MV-4-11 (cell line): ENCODE data around the gene AP1B1.
"Not testable (repeated sequence)": the region's sequence is repeated elsewhere in the genome, so short reads cannot be mapped to it uniquely, and the experiment has no call there.

ENCODE experiments used
- DNase-seq: peaks from one replicate; lab custom pipeline; 2025; lab: John Stamatoyannopoulos, UW

Gene AP1B1

DNA sequence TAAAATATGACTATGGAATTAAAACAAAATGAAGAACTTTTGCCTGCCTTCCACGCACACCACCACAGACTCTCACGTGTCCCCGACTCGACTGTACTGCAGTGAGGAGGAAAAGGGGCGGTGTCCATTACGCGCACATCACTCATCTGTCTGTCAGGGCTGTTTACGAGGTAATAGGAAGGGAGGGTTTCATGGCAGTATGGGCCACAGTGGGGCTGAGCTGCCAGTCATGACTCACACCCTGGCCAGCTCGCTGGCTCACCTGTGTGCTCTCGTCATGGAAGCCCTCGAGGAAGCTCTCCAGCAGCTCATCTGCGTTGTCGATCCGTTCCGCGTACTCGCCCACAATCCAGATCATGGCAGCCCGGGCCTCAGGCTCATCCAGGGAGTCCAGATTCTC is 39.4 kb downstream of the AP1B1 start:
- DNase-seq, result no peak

DNA sequence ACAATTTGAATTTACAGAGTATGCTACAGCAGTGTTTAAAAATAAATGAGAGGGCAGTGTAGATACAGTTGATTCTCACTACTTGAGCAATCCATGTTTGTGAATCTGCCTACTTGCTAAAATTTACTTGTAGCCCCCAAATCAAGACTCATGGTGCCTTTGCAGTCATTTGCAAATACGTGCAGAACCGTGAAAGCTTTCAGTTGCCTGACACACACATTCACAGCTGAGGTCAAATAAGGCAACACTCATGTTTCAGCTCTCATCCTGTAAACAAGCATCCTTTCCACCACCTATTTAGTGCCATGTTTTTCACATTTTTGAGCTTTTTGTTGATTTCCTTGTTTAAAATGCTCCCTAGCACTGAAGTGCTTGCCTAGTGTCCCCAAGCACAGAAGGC is 40.3 kb downstream of the AP1B1 start:
- no peak for DNase-seq

DNA sequence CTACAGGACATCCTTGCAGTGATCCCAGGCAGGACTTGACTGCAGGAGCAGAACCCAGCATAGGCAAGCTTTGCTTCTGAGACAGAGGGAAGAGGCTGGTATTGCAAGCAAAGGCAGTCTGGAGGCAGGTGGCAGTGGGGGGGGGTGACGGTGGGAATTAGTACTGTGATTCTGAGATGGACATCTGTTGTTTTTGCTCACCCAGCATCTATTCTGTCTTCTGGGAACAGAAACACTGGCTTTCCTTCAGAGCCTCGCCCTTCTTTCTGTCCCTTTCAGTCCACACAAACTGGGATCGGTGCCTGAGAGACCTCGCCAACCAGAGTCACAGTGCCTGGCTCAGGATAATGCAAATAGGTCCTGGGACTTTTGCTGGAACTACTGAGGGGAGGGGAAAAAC is 41.7 kb downstream of the AP1B1 start:
- no peak for DNase-seq

DNA sequence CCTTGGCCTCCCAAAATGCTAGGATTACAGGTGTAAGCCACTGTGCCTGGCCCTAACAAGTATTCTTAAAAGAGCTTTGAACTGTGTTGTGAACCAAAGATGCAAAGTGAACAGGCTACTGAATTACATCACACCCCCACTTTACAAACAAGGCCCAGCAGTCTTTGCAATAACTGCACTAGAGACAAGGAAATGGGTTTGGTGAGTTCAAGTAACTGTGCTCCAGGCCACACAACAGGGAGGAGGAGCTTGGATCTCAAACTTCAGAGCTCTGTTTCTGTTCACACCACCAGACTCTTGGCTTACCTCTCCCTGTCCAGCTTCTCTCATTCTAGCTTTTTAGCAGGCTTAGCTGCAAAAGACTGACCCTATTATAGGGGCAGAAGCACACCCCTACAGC is 42.4 kb downstream of the AP1B1 start:
- DNase-seq, result no peak

DNA sequence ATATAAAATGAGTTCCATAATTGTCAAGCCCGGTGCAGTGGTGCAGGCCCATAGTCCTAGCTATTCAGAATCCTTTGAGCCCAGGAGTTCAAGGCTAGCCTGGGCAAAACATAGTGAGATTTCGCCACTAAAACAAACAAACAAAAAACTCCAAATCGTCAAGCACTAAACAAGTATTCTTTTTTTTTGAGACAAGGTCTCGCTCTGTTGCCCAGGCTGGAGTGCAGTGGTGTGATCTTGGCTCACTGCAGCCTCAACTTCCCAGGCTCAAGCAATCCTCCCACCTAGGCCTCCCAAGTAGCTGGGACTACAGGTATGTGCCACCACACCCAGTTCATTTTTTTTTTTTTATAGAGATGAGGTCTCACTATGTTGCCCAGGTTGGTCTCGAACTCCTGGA is 43.5 kb downstream of the AP1B1 start:
- not testable (repeated sequence) for DNase-seq

DNA sequence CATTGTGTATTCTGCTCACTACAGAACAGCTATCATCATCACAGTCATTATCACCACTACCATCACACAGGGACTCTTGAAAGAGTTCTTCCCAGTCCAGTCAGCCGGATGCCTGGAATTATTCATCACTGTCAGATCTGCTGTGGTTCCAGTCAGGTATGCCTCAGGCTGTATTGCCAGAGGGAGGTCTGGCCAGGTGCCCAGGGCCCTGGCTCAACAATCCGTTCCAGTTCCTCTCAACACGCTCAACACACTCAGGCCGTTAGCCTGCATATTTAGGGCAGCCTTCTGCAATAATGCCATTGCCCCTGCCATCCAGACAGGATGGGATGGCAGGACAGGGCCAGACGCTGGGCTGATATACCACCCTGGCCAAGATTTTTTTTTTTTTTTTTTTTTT is 44.2 kb downstream of the AP1B1 start:
- no peak for DNase-seq

DNA sequence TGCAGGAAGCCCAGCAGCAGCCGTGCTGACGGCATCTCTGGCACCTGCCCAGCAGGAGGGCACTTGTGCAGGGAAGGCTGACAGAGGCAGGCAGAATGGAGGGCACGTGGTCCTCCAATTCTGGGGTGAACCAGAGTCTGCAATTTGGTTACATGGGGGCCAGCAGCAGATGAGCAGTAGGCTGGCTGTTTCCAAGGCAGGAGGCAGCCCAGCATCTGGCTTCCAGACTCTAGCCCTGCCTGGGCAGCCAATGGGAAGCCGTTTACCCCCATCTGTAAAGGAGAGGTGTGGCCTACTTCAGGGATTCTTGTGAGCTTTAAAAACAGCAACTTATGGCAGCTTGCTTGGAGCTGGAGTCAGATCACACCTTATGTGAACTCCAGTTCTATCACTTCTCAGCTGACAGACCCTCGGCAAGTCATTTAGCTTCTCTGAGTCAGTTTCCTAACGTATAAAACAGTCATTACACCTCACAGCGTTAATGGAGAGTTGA is 45.0 kb downstream of the AP1B1 start:
- DNase-seq, result no peak

DNA sequence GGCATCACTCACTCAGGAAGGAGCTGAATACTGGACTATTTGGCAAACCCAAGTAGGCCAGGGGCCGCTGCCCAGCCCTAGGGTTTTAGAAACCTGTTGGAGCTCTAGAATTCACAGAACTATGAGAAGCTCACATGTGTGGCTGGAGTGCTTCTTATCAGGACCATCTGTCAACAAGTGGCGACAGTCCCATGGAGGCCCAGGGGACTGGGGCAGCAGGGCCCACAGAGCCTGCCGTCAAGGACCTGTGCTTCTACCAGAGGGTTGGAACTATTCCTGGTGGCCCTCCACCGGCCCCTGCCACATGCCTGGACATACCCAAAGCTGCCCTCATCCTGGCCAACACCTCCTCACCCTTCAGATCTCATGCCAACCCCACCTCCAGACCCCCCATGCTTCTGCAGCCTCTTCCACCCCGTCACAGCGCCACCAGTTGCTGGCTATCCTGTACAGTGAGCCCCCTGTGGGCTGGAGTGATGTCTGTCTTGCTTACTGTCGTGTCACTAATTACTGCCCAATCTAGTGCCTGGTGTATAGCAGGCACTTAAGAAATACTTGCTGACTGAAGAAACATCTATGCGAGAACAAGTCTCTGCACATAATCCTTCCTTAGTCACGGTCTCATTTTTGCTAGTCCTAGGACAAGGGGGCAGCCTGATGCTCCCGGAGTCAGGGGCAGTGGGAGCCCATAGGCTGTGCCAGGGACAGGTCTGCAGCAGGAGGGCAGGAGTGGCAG is 45.6 kb downstream of the AP1B1 start:
- no peak for DNase-seq

DNA sequence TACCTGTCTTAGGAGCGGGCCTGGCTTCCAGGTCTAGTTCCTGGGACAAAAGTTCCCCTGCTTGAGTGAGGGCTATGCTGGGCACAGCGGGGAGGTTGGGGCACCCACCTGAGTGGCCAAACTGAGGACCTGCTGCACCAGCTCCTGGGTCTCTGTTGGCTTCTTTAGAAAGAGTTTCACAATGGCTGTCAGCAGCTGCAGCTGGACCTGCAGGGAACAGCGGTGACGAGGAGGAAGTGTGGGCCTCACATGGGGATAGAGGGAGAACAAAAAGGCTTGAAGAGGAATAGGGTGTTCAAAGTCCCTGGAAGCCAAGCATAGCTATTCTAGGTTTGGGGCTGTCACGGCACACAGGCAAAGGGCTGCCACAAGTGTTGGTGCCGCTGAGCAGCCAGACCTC is 46.2 kb downstream of the AP1B1 start:
- DNase-seq, result peak; percentile 46

DNA sequence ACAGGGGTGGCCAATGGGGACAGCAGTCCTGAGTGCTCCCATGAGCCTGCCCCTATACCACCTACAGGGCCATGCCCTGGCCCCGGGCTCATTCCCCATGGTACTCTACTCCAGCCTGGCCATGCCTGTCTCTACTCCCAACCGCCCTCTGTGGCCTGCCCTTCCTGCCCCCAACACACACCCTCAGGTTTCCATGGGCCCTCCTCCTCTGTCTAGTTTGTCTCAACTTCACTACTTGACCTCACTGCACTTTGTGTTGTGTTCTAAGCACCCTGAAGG is 46.6 kb downstream of the AP1B1 start:
- no peak for DNase-seq

DNA sequence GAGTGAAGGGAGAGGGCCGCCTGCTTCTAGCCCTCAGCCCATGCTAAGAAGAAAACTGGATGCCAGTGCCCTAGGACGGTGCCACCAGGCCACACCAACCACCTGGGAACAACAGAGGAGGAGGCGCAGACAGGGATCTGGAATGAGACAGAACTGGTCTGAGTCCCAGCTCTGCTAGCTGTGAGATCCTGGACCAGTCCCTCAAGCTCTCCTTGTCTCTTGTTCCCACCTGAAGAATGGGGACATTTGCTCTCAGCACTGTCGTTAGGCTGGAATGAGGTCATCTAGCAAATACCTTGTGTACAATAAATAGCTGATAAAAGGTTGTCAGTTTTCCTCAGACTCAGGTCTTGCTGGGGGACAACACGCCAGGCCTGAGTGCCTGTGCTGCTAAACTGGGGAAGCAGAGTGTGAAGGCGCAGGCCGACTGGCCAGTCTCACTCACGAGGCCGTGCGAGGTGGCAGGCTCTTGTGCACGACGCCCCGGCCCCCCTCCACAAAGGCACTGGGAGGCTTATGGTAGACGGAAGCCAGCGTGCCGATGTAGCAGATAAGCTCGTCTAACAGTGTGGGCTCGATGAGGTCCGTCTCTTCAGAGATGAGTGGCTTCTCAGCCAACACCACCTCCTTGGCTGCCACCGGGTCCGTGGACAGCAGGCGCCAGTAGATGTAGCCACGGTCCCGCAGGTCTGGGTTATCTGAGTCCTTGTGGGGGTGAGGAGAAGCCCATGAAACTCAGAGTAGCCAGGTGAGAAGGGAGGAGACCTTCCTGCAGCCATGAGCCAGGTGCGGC is 47.1 kb downstream of the AP1B1 start:
- DNase-seq, result no peak

DNA sequence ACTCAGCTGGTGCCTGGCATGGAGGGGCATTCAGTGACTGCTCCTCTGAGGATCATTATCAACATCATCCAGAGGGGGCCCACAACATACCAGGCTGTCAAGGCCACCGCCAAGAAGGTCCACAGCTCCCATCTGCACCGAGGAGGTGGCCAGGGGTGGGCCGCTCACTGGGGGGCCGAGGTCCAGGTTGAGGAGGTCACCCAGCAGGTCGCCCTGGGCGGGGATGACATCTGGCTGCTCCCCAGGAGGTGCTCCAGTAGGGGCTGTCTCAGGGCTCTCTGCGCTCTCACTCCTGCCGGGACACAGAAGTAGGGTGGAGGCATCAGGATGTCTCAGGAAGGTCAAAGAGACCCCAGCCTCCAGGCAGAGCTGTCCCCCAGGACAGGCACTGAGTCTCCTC is 47.8 kb downstream of the AP1B1 start:
- DNase-seq, result no peak

DNA sequence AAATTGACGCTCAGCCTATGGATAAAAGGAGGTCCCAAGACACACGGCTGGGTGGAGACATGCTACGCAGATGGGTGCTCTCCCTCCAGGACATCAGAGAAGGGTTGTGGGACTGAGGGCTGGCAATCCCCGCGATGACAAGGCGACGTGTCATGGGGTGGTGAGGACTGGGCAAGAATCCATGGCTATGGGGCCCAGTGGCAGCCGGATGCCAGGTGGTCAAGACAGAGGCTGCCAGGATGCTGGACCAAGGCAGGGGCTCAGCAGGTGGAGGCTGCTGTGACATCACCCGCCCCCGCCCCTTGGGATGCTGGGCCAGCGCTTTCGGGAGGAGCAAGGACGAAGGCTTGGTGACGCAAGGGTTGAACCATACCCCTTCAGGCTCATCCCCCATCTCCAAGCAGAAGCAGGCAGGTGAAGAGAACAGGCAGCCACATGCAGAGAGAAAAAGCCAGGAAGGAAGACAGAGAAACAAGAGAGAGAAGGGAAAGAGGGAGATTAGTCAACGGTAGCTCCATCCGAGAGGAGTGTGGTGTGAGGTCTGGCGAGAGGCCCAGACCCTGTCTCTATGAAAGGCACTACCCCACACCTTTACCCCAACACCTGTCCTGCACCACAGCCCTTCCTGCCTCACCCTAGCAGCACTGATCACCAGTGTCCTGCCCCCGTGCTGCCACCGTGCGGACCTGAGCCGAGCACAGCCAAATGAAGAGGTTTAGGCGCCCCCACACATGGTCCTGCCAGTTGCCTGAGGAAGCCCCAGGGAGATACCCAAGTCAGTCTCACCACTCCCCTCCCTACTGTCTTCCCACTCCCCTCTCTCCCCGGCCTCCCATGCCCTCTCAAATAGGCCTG is 48.8 kb downstream of the AP1B1 start:
- no peak for DNase-seq

DNA sequence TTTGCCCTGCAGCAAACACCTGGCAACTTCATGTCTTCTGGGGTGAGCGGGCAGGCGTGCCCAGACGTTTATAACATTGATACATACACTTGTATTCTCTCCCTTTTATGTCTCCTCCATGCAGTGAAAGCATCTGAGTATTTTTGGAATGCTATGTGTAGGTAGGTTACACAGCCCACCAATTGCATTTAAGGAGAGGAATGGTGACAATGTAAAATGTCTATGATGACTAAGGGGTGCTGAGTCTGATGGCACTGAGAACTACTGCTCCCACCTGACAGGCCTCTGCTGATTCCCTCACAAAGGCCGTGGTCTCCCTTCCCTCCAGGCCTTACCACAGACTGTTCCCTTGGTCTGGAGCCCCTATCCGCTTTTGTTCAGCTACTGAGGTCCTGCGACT is 50.0 kb downstream of the AP1B1 start:
- DNase-seq, result no peak

DNA sequence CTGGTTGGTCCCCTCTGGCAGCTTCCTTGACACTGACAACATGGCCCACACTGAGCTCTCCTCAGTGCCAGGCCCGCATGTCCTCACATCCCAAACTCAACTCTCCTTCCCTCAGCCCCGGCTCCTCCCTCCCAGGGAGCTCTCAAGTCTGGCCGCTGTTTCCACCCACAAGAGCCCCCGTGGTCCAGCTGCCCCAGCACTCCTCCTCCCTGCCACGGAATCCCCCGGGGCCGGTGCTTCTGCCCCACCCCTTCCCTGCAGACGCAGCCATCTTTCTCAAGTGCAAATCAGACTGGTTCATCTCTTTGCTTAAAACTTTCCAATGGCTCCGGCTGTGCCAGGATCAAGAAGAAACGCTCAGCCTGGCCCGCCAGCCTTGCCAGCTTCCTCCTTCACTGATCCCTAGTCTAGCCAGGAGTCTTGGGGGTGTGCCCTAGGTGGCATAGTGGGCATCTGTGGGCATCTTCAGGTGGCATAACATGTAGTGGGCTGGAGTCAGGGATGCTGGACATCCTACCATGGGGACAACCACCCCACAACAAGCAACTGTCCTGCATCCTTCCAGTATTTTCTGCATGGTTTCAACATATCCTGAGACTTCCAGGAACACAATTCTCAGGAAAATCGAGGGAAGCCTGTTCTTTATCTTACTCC is 50.6 kb downstream of the AP1B1 start:
- DNase-seq, result no peak

DNA sequence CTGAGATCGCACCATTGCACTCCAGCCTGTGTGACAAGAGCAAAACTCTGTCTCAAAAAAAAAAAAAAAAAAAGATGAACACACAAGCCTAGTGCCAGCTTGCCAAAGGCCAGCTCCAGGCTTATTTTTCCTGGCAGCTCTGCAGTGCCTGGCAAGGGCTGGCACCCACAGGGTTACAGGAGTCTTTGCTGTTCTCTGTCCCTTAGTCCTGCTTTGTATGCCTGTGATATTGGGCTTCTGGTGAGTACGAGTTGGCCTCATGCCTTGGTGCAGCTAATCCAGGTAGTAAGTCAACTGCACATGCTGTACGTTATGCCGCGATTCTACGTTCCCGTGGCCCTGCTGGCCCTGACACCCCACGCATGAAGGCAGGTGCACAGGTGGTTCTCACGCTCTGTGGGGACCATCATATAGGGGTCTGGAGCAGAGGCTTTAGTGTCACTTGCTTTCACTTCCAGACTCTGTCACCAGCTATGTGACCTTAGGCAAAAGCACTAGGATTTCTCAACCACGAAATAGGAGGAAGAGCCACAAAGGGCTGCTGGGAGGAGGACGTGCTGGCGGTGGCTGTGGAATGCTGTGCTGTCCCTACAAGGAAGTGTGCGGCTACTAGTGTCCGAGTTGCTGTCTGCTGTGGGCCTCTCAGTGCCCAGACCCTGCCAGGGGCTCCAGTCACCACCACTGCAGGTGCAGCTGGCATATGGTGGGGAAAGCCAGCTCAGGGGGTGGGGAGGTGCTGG is 51.4 kb downstream of the AP1B1 start:
- no peak for DNase-seq

DNA sequence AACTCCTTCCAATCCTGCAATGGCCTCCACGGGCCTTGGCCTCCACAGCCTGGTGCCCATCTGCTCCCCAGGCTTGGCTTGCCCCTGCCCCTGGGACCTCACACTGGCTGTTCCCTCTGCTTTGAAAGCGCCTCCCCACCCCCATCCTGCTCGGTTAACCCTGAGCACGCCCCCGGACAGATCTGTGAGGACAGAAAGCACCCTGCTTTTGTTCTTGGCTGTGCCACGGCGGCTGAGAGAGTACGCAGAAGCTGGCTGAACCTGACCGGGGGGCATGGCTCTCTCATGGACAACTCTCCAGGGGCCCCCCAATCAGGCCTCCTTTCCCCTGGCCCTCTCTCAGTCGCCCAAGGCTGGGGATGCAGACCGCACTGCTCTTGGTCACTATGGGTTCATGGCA is 52.7 kb downstream of the AP1B1 start:
- DNase-seq, result no peak

DNA sequence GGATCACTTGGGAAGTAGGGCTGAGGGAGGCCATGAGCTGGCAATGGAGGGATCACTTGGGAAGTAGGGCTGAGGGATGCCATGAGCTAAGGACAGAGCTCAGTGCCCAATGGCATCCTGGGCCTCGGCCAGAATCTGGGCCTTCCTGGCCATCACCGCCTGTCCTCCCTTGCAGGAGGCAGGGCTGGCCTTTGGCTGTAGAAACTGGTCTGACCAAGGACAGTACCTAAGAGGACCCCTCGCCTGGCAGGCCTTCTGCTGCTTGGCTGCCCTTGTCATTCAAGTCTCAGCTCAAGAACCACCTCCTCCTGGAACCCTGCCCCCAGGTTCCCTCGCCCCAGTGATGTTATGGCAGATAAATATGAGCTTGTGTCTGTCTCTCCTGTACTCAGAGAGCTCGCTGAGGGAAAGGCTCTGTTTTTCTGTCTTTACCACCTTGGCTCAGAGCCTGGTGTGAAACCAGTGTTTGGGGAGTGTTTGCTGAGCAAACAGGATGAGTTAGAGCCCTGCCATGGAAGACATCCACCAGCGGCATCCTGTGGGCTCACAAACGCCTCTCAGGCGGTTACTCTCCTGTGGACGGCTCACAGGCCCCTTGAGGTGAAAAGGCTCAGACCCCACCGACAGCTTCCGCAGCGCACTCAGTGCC is 53.5 kb downstream of the AP1B1 start:
- DNase-seq, result no peak

DNA sequence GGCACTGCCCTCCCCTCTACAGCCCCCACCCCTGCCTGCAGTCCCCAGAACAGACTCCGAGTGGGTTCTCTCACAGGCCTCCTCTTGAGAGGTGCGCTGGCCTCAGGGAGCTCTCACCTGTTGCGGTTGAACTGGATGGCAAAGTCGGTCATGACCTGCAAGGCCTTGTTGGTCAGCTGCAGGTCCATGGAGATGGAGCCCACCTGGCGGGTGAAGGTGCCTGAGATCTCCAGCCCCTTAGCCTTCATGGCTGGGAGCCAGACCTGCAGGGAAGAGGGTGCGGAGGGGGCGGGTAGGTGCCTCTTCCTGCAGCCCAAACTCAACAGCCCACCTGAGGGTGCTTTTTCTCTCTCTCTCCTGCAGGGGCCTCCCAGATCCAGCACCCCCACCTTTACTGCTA is 54.2 kb downstream of the AP1B1 start:
- no peak for DNase-seq

DNA sequence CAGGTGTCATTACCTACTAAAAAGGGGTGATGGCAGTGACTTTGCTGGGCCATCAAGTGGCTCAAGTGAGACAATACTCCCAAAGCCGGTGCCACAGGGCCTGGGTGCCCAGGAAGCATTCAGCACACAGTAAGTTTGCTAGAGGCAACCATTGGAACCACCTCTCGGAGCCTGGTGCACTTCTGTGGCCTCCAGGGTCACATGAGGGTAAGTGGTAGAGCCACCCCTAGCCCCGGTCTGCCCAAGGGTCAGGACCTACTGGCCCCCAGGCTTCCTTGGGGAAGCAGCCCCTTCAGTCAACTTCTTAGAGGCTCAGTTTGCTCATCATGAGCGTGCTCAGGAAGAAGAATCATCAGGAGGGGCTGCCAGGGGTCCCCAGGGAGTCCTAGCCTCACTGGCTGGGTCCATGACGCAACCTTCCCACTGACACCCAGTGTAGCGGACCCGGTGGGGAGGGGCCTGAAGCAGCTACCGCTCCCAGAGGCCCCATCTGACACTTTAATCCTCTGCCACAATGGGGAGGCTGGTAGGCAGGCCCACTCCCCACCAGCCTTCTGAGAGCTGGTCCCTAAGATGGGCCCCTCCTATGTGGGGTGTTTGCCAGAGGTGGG is 55.4 kb downstream of the AP1B1 start:
- peak; percentile 36 for DNase-seq
